Smooth muscle cell (in vitro differentiated cells): Measurements from ENCODE around the gene RAD18. TPM values are rescaled to one million over a fixed set of nuclear protein-coding genes. Genes with fewer than 3 reads are reported as not detected.

Source experiments
- DNase-seq: peaks from one replicate; lab custom pipeline; 2025; ENCODE audit not compliant: unreplicated experiment; lab: John Stamatoyannopoulos, UW
- H2AFZ ChIP-seq: fragments of 200-600 bp; sonication (generic); 2 replicates; pipeline ENCODE4 v1.6.0; 2016; ENCODE audit warnings: antibody characterized with exemption, low read depth, mild to moderate bottlenecking
- H3F3A ChIP-seq: fragments of 200-600 bp; sonication (generic); 2 replicates; pipeline ENCODE4 v1.6.0; 2017; ENCODE audit warnings: antibody characterized with exemption, low read depth
- H3K27ac ChIP-seq: fragments of 200-600 bp; sonication (generic); 2 replicates; pipeline ENCODE4 v1.5.1; 2016; ENCODE audit warnings: low read depth, mild to moderate bottlenecking
- H3K27me3 ChIP-seq: fragments of 200-600 bp; sonication (generic); 2 replicates; pipeline ENCODE4 v1.6.1; 2016; ENCODE audit warnings: low read depth, mild to moderate bottlenecking
- H3K36me3 ChIP-seq: fragments of 200-600 bp; sonication (generic); 2 replicates; pipeline ENCODE4 v1.5.1; 2016; ENCODE audit warnings: low read depth
- H3K4me1 ChIP-seq: fragments of 200-600 bp; sonication (generic); 2 replicates; pipeline ENCODE4 v1.5.1; 2016; ENCODE audit warnings: low read depth
- H3K4me2 ChIP-seq: fragments of 200-600 bp; sonication (generic); 2 replicates; pipeline ENCODE4 v1.6.0; 2016; ENCODE audit warnings: mild to moderate bottlenecking
- H3K4me3 ChIP-seq: fragments of 200-600 bp; sonication (generic); 2 replicates; pipeline ENCODE4 v1.5.1; 2016; ENCODE audit warnings: mild to moderate bottlenecking
- H3K79me2 ChIP-seq: fragments of 200-600 bp; sonication (generic); 2 replicates; pipeline ENCODE4 v1.6.0; 2016; ENCODE audit warnings: low read depth, mild to moderate bottlenecking
- H3K9ac ChIP-seq: fragments of 200-600 bp; sonication (generic); 2 replicates; pipeline ENCODE4 v1.6.0; 2016; ENCODE audit warnings: low read depth
- H3K9me3 ChIP-seq: fragments of 200-600 bp; sonication (generic); replicated peaks from 2 replicates; pipeline ENCODE4 v1.5.1; 2016; ENCODE audit warnings: low read depth
- H4K20me1 ChIP-seq: fragments of 200-600 bp; sonication (generic); 2 replicates; pipeline ENCODE4 v1.6.0; 2016; ENCODE audit warnings: low read depth
- CTCF ChIP-seq: fragments of 200-600 bp; sonication (generic); IDR thresholded peaks from 2 replicates; pipeline ENCODE4 v1.5.1; 2017; ENCODE audit warnings: borderline replicate concordance, mild to moderate bottlenecking, antibody characterized with exemption; ENCODE audit not compliant: insufficient read depth, poor library complexity, severe bottlenecking
- WGBS: methylation state at CpG from one replicate; pipeline ENCODE4 v1.1.7; 2016; ENCODE audit warnings: low lambda C conversion rate; 5-methylcytosine and 5-hydroxymethylcytosine counted together
- polyA plus RNA-seq: library from polyadenylated mRNA; unstranded; fragments of >200 nt; fragmentation: Nextera tagmentation; extraction: Ambion mirVana; gene quantifications from 2 replicates; pipeline ENCODE4 v1.2.1, GENCODE V29; 2016
- total RNA-seq: library from RNA; depleted of rRNA; stranded (reverse); fragments of >200 nt; gene quantifications from 2 replicates; pipeline ENCODE4 v1.2.3, GENCODE V29; 2014

RAD18 gene
- total and polyA plus RNA-seq, 2 experiments from 2014 or later = 8.9 to 16.0 TPM

GRCh38 chr3:8903191-8903590 is 60.1 kb downstream of the RAD18 start:
- 85% methylated on average over 5 of the region's 5 CpGs for WGBS
- TF ChIP-seq CTCF = no peak

GRCh38 chr3:8900869-8901268 is 62.4 kb downstream of the RAD18 start:
- H4K20me1 ChIP-seq = no peaks in the 10 kb centered on the region
- 92% methylated on average over 3 of the region's 3 CpGs for WGBS
- no peaks in the 10 kb centered on the region for H3K27me3 ChIP-seq
- no peak overlapping the region for H3K9ac ChIP-seq
- no peaks in the 10 kb centered on the region for H3K36me3 ChIP-seq
- no peaks in the 10 kb centered on the region for H3K79me2 ChIP-seq
- no peak overlapping the region for H2AFZ ChIP-seq
- DNase-seq = no peak
- no peaks in the 10 kb centered on the region for H3F3A ChIP-seq
- H3K9me3 ChIP-seq = no peaks in the 10 kb centered on the region
- no peak overlapping the region for H3K4me2 ChIP-seq
- TF ChIP-seq CTCF = no peak
- no peak overlapping the region for H3K27ac ChIP-seq
- no peak overlapping the region for H3K4me3 ChIP-seq
- no peaks in the 10 kb centered on the region for H3K4me1 ChIP-seq

More at GRCh38 chr3:8903191-8903590, 60.1 kb downstream of the RAD18 start:
- Histone ChIP-seq H3K9ac (no peak overlapping the region), H3K27ac (no peak overlapping the region), H3K4me2 (no peak overlapping the region), H3K27me3 (no peaks in the 10 kb centered on the region), H2AFZ (no peak overlapping the region), H3K9me3 (no peaks in the 10 kb centered on the region), H3K4me1 (no peaks in the 10 kb centered on the region), H3K4me3 (no peak overlapping the region), H3K79me2 (no peaks in the 10 kb centered on the region), H4K20me1 (no peaks in the 10 kb centered on the region), H3F3A (no peaks in the 10 kb centered on the region), H3K36me3 (no peaks in the 10 kb centered on the region)
- DNase-seq = no peak

- Histone ChIP-seq H3K4me2 (no peak overlapping the region), H3K9ac (no peak overlapping the region), H3K27ac (no peak overlapping the region), H3K4me1 (no peaks in the 10 kb centered on the region), H4K20me1 (no peaks in the 10 kb centered on the region), H3K9me3 (no peaks in the 10 kb centered on the region), H3K4me3 (no peak overlapping the region), H3K79me2 (no peaks in the 10 kb centered on the region), H3K27me3 (no peaks in the 10 kb centered on the region), H3F3A (no peaks in the 10 kb centered on the region), H2AFZ (no peak overlapping the region), H3K36me3 (no peaks in the 10 kb centered on the region)
- TF ChIP-seq CTCF = no peak
- no peak for DNase-seq
- 85% methylated on average over 1 of the region's 1 CpG for WGBS
Observed at GRCh38 chr3:8899876-8900460, 63.3 kb downstream of the RAD18 start.

- Histone ChIP-seq H3K4me2 (no peak overlapping the region), H3K79me2 (no peaks in the 10 kb centered on the region), H3K4me3 (no peak overlapping the region), H3K27ac (no peak overlapping the region), H2AFZ (no peak overlapping the region), H3K4me1 (no peaks in the 10 kb centered on the region), H3K9me3 (no peaks in the 10 kb centered on the region), H3K36me3 (no peaks in the 10 kb centered on the region), H3K27me3 (no peaks in the 10 kb centered on the region), H4K20me1 (no peaks in the 10 kb centered on the region), H3K9ac (no peak overlapping the region), H3F3A (no peaks in the 10 kb centered on the region)
- TF ChIP-seq CTCF = no peak
- DNase-seq = no peak
- 81% methylated on average over 2 of the region's 2 CpGs for WGBS
Observed at GRCh38 chr3:8895829-8896228, 67.4 kb downstream of the RAD18 start.
